ENCODE measurements around the gene TMEM132E.
A peak's percentile ranks its signal among the peaks of the same experiment; 100 is the strongest.
"Not testable (repeated sequence)": the region's sequence is repeated elsewhere in the genome, so short reads cannot be mapped to it uniquely, and the experiment has no call there.

TMEM132E gene

GRCh38 chr17:34537445-34537844, 41.9 kb upstream of the TMEM132E start:
- Mint-ChIP-seq H3K4me1 (peaks cover 11% of the 10 kb centered on the region), H3K27ac (no peak overlapping the region), H3K4me3 (no peak overlapping the region), H3K9me3 (no peaks in the 10 kb centered on the region), H3K27me3 (ENCODE audit: low read depth) (peaks cover 80% of the 10 kb centered on the region), H3K36me3 (ENCODE audit: low read depth) (no peaks in the 10 kb centered on the region)
- no peak for TF ChIP-seq CTCF (IDR thresholded peaks at IDR 0.05; ENCODE audit: unreplicated experiment in 3 of 3)

DNA sequence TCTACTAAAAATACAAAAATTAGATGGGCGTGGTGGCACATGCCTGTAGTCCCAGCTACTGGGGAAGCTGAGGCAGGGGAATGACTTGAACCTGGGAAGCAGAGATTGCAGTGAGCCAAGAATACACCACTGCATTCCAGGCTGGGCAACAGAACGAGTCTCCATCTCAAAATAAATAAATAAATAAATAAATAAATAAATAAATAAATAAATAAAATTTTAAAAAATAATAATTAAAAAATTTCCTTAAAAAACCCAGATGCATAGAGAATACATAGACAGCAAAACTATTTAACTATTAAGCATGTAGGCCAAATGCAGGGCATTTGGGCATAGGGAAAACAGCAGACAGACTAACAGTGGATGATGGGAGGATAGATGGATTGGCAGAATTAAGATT, 40.8 kb upstream of the TMEM132E start:
- not testable (repeated sequence) for H3K9me3 Mint-ChIP-seq; H3K4me3 Mint-ChIP-seq; H3K27ac Mint-ChIP-seq; H3K36me3 Mint-ChIP-seq (ENCODE audit: low read depth); H3K4me1 Mint-ChIP-seq
- H3K27me3 Mint-ChIP-seq (ENCODE audit: low read depth): peaks cover 88% of the 10 kb centered on the region

DNA sequence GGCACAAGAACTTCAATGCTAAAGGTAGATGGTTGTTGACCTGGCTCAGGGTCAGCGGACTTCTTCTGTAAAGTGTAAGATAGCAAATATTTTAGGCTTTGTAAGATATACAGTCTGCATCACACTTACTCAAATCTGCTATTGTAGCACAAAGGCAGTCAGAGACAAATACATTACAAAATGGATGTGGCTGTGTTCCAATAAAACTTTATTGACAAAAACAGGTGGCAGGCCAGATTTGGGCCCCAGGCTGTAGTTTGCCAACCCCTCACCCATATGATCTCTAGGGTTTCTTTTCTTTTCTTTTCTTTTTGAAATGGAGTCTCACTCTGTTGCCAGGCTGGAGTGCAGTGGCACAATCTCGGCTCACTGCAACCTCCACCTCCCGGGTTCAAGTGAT, 39.5 kb upstream of the TMEM132E start:
- TF ChIP-seq CTCF (IDR thresholded peaks at IDR 0.05; ENCODE audit: unreplicated experiment in 3 of 3): no peak
- Mint-ChIP-seq H3K4me1 (no peaks in the 10 kb centered on the region), H3K27ac (no peak overlapping the region), H3K9me3 (no peaks in the 10 kb centered on the region), H3K4me3 (no peak overlapping the region), H3K36me3 (ENCODE audit: low read depth) (no peaks in the 10 kb centered on the region), H3K27me3 (ENCODE audit: low read depth) (peaks cover 87% of the 10 kb centered on the region)

- H3K4me1 Mint-ChIP-seq: no peaks in the 10 kb centered on the region
- H3K36me3 Mint-ChIP-seq (ENCODE audit: low read depth): no peaks in the 10 kb centered on the region
- no peaks in the 10 kb centered on the region for H3K9me3 Mint-ChIP-seq
- no peak overlapping the region for H3K4me3 Mint-ChIP-seq
- peaks cover 75% of the 10 kb centered on the region for H3K27me3 Mint-ChIP-seq (ENCODE audit: low read depth)
- TF ChIP-seq CTCF (IDR thresholded peaks at IDR 0.05; ENCODE audit: unreplicated experiment in 3 of 3): peak; percentile 88 to 92 (median 91)
- H3K27ac Mint-ChIP-seq: no peak overlapping the region
Measured at GRCh38 chr17:34542700-34543336, 36.6 kb upstream of the TMEM132E start.

- no peaks in the 10 kb centered on the region for H3K9me3 Mint-ChIP-seq
- TF ChIP-seq CTCF (IDR thresholded peaks at IDR 0.05; ENCODE audit: unreplicated experiment in 3 of 3): no peak
- H3K27ac Mint-ChIP-seq: no peak overlapping the region
- peaks cover 74% of the 10 kb centered on the region for H3K27me3 Mint-ChIP-seq (ENCODE audit: low read depth)
- H3K4me1 Mint-ChIP-seq: no peaks in the 10 kb centered on the region
- H3K4me3 Mint-ChIP-seq: no peak overlapping the region
- H3K36me3 Mint-ChIP-seq (ENCODE audit: low read depth): no peaks in the 10 kb centered on the region
Measured at GRCh38 chr17:34547453-34548063, 31.8 kb upstream of the TMEM132E start.

GRCh38 chr17:34549966-34550365, 29.4 kb upstream of the TMEM132E start:
- no peak overlapping the region for H3K4me3 Mint-ChIP-seq
- TF ChIP-seq CTCF (IDR thresholded peaks at IDR 0.05; ENCODE audit: unreplicated experiment in 3 of 3): no peak
- no peaks in the 10 kb centered on the region for H3K9me3 Mint-ChIP-seq
- H3K36me3 Mint-ChIP-seq (ENCODE audit: low read depth): no peaks in the 10 kb centered on the region
- no peaks in the 10 kb centered on the region for H3K4me1 Mint-ChIP-seq
- peaks cover 74% of the 10 kb centered on the region for H3K27me3 Mint-ChIP-seq (ENCODE audit: low read depth)
- H3K27ac Mint-ChIP-seq: no peak overlapping the region

Measured in nephron (organoid).